GM18858 (cell line): ENCODE data around the gene CYRIA.

Source experiments
- ATAC-seq: cut with Tn5 transposase; IDR thresholded peaks from one replicate; pipeline ENCODE4 v1.9.1; 2021; ENCODE audit not compliant: unreplicated experiment

CYRIA gene

GRCh38 chr2:16632598-16632997 lies 33.0 kb downstream of the CYRIA start:
- no peak for ATAC-seq

- no peak for ATAC-seq
Measured at GRCh38 chr2:16630463-16630862, 35.2 kb downstream of the CYRIA start.

GRCh38 chr2:16629770-16630169 lies 35.9 kb downstream of the CYRIA start:
- no peak for ATAC-seq

- no peak for ATAC-seq
Measured at GRCh38 chr2:16629044-16629443, 36.6 kb downstream of the CYRIA start.

GRCh38 chr2:16628314-16628713 lies 37.3 kb downstream of the CYRIA start:
- no peak for ATAC-seq

GRCh38 chr2:16626997-16627605 lies 38.5 kb downstream of the CYRIA start:
- ATAC-seq: no peak

- no peak for ATAC-seq
Measured at GRCh38 chr2:16626497-16626896, 39.1 kb downstream of the CYRIA start.

- ATAC-seq: peak; percentile 71
Measured at GRCh38 chr2:16625759-16626158, 39.9 kb downstream of the CYRIA start.

- ATAC-seq: no peak
Measured at GRCh38 chr2:16625201-16625729, 40.4 kb downstream of the CYRIA start.

GRCh38 chr2:16624436-16624780 lies 41.2 kb downstream of the CYRIA start:
- ATAC-seq: no peak

GRCh38 chr2:16623564-16624435 lies 41.8 kb downstream of the CYRIA start:
- no peak for ATAC-seq

GRCh38 chr2:16623031-16623430 lies 42.6 kb downstream of the CYRIA start:
- ATAC-seq: no peak

- ATAC-seq: no peak
Measured at GRCh38 chr2:16622399-16622968, 43.1 kb downstream of the CYRIA start.

GRCh38 chr2:16621316-16621715 lies 44.3 kb downstream of the CYRIA start:
- ATAC-seq: no peak

GRCh38 chr2:16620590-16620989 lies 45.0 kb downstream of the CYRIA start:
- ATAC-seq: no peak

- no peak for ATAC-seq
Measured at GRCh38 chr2:16619576-16620245, 45.9 kb downstream of the CYRIA start.

- no peak for ATAC-seq
Measured at GRCh38 chr2:16617282-16618266, 48.1 kb downstream of the CYRIA start.
